Posterior cingulate gyrus (tissue), 11 donors: Measurements from ENCODE around the gene NCK2.

Experiments
- DNase-seq, 10 donors: peaks; one replicate each; pipeline versions ENCODE4 v3.0.0 to v3.0.0-alpha.2; 2020 to 2021; ENCODE audit warnings: mixed read lengths in 3 of 10
- intact Hi-C: fragments of 100-400 bp; cut with DNase I; formaldehyde crosslinking; loops from one replicate; pipeline ENCODE4 v1.15.1; 2023

The NCK2 gene

DNA sequence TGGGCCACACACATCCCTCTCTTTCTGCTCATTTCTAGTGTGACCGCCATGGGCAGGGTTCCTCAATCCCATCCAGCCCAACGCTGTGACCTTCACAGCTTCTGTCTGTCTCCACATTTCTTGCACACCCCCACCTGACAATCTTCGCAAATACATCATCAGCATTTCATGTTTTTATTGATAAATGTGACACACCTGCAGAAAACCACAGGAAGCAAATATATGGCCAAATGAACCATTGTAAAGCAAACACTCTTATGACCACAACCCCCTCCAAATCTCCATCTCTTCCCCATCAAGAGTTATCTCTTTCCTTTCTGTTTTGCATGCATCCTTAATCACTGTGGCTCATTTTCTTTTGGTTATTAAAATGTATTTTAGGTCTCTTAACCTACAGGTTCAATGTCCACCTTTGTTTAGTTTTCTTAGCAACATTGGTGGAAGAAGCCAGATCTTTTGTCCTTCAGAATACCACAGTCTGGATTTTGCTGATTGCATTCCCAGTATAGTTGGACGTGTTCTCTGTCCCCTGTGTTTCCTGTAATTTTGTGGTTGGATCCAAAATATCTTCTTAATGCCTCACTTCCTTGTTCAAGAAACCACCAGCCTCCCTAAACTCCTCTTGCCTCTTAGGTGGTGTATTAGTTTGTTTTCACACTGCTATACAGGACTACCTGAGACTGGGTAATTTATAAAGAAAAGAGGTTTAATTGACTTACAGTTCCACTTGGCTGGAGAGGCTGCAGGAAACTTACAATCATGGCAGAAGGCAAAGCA, 9.8 kb upstream of the NCK2 start:
- DNase-seq, result no peak
- intact Hi-C loops, result no loop called here

DNA sequence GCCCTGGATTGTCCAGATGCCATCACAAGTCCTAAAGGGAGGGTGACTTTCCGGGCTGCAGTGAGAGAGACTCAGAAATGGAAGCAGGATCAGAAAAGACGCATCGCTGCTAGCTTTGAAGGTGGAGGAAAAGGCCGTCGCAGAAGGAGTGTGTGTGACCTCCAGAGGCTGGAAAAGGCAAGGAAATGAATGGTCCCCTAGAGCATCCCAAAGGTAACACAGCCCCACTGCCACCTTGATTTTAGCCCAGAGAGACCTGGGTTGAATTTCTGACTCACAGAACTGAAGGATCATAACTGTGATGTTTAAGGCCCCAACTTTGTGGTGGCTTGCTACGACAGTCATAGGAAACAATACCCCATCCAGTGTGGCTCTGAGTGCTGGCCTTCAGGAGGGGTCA, 8.6 kb upstream of the NCK2 start:
- intact Hi-C loops, result no loop called here
- no peak for DNase-seq

GRCh38 chr2:105737980-105738657, 6.6 kb upstream of the NCK2 start:
- no peak for DNase-seq
- intact Hi-C loops, result no loop called here

GRCh38 chr2:105738658-105739241, 6.0 kb upstream of the NCK2 start:
- intact Hi-C loops, result no loop called here
- DNase-seq, result no peak

DNA sequence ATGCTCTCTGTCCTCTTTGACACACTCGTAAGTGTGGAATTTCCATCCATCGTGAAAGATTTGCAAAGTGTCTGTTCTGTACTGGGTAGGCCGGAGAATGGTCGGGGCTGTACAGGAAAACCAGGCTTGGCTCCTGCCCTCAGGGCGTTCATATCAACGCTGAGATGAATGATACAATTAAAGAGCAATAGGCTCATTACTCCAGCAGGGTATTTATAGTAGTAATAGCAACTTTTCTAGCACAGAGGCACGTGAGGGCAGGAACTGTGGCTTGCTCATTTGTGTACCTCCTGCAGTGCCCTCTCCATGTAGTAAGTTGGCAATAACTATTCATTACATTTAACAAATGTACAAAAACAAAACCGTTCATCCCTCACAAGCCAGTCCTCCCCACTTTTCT, 5.3 kb upstream of the NCK2 start:
- intact Hi-C loops, result no loop called here
- DNase-seq, result no peak

DNA sequence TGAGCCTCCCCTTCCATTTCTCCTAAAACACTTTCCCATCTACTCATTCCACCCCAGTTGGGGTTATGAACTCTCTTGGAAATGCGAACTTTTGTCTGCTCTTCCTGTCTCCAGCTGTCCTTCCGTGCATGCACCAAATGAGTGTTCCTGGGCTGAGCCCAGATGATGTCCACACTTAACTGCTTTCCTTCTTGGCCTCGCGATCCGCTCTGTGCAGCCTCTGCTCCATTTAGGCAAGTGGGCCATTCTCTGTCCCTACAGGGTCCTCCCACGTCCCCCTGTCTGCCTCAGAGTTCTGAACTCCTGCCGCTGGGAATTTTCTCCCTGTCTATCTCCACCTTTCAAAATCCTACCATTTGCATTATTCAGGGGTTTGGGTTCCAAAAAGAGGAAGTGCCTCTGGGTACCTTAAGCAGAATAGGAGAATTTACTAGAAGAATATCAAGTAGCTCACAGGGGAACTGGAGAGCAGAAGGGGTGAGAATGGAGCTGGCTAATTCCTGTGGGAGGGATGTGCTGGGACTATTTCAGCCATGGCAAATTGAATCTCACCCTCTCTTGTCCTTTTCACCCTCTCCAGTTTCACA, 4.7 kb upstream of the NCK2 start:
- intact Hi-C loops, result no loop called here
- no peak for DNase-seq

- intact Hi-C loops, result no loop called here
- DNase-seq, result no peak
Measured at GRCh38 chr2:105741174-105741573, 3.5 kb upstream of the NCK2 start.

GRCh38 chr2:105741617-105742016, 3.1 kb upstream of the NCK2 start:
- intact Hi-C loops, result no loop called here
- no peak for DNase-seq

- intact Hi-C loops, result no loop called here
Measured at GRCh38 chr2:105744091-105744908, 412 bp upstream of the NCK2 start.

DNA sequence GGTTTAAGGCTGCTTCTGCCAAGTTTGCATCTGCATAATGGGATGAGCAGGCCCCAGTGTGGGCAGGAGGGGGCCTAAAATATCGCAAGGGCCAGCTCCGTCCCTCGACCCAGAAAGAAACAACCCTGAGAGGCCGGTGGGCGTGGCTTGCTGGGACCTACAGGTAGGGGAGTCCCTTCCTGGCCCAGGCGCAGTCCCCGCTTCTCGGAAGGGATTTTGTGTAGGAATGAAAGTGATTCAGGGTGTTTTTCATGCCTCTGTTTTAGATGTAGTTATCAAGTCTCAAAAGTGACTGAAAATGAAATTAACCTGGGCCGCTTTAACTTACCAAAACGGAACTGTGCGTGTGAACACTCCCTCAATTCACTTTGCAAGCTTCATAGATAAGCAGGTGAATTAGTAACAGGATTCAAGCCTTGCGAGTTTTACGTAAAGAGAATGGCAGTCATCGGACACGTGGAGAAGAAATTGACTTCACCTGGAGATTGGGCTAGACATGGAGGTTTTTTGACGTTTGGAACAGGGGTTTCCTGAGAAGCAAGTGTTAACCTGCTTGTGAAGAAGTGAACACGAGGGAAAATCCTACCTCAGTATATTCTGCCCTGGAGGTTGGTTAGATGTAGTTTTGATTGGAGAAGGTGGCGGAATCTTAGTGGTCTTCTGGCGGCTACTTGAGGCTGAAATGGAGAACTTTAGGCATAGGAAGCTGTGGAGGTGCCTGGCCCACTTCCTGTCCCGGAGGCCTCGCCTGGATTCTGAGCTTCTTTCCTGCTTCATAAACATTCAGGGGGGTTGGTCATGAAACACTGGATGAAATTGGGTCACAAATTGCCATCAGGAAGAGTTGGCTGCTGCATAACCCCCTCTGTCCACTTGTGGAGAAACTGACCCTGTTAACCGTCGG, 1.7 kb downstream of the NCK2 start:
- peak in 6 of 10 donors; percentile 28 to 88 (median 62) for DNase-seq
- intact Hi-C loops, result no loop called here

More at GRCh38 chr2:105744091-105744908, 412 bp upstream of the NCK2 start:
- DNase-seq, result peak in 7 of 10 donors; percentile 23 to 89 (median 39)

DNA sequence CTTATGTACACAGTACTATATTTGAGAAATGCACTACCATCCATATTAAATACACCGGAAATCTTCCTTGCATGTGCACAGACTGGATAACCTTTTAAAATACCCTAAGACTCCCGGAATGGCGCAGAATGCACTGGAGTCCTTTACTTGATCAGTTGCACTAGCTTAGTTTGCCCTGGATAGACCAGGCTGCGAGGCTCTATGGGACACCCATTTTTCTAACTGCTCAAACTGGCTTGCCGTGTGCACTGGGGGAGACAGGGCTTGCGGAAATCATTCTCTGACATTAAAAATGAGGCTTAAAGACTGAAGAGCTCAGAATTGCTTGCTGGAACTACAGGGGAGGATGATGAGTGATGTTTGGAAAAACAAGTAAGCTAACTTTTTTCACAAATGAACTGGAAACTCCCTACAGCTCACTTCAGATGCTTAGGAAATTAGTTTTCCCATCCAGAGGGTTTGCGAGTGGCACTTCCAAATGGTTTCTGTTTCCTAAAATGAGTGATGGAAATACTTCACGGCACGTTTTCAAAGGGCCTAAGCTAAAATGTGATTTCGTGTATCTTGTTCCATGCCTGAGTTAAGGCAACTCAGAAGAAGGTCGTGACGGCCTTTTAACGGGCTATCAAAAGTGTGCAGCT, 2.7 kb downstream of the NCK2 start:
- no peak for DNase-seq
- intact Hi-C loops, result no loop called here

- intact Hi-C loops, result no loop called here
Measured at GRCh38 chr2:105747991-105748390, 3.3 kb downstream of the NCK2 start.

GRCh38 chr2:105748566-105748965, 3.9 kb downstream of the NCK2 start:
- intact Hi-C loops, result no loop called here
- no peak for DNase-seq

More at GRCh38 chr2:105747991-105748390, 3.3 kb downstream of the NCK2 start:
- DNase-seq, result no peak

- peak in 2 of 10 donors; percentile 37 to 88 for DNase-seq
- intact Hi-C loops, result no loop called here
Measured at GRCh38 chr2:105749583-105750400, 5.1 kb downstream of the NCK2 start.

DNA sequence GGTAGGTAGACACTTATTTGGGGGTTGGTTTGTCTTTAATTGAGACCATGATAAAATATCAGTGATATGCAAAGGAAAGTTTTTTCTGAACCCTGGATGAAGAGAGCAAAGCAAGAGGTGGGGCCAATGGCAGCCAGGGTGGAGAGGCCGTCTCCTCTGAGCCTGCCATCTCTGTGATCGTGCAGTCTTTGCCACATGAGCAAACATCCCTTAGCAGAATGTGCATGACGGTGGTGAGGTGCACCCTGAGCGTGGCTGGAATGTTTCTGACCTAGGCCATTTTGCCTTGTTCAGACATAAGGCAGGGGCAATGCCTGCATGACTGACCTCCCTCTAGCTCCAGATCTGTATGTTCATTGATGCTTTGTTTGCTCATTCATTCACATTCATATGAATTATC, 6.0 kb downstream of the NCK2 start:
- no peak for DNase-seq
- intact Hi-C loops, result no loop called here

DNA sequence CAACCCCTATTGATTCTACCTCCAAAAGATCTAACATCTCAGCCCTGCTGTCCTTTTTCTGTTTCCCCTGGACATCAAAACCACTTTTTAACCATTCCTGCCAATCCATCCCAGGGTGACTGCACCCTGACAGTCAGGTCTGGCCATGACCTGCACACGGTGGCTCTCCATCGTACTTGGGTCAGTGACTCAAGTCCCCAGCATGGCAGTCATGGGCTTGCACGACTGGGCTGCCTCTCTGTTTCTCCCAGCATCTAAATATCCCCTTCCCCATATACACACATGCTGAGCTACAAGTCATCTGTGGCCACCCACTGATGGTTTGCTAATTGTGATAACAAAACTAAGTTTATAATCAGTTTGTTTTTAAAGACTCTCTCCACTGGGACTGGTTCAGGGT, 6.6 kb downstream of the NCK2 start:
- intact Hi-C loops, result no loop called here
- no peak for DNase-seq

DNA sequence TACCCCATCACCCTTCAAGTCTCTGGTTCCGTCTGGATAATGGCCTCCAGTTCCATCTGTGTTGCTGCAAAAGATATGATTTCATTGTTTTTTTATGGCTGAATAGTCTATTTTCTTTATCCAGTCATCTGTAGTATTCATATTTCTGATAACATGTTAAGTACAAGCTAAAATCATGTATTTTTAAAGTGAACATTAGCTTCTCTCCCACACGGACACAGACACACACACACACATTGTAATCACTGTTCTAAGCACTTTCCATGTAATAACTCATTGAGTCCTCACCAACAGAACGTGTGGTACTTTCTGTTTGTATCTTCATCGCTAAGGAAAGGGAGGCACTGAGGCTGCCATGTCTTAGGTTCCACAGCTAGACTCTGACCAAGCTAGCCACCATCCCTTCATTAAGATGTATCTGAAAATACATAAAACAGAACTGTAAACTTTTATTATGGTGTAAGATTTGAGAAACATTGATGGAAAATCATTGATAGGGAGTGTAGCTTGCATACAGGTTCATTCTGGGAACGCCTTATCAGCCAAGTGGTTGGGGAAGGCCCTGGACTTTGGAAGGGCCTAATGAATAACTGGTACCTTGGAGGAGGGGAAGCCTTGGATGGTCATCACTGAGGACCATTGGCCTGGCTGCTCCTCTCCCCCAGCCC, 8.1 kb downstream of the NCK2 start:
- intact Hi-C loops, result no loop called here
- DNase-seq, result no peak

- no peak for DNase-seq
- intact Hi-C loops, result no loop called here
Measured at GRCh38 chr2:105753380-105753779, 8.7 kb downstream of the NCK2 start.
